Activated naive CD4-positive, alpha-beta T cell treated with anti-CD3 and anti-CD28 coated beads for 36 hours (primary cell): ENCODE data around the gene OR52E4. TPM values are rescaled to one million over a fixed set of nuclear protein-coding genes. Genes with fewer than 3 reads are reported as not detected.

ENCODE experiments used
- CTCF ChIA-PET: fragments of 350-600 bp; sonication (Branson Sonifier 250); formaldehyde crosslinking; loops from one replicate; lab custom pipeline; 2021; ENCODE audit warnings: antibody characterized with exemption; lab: Charles Lee
- DNase-seq: peaks from one replicate; pipeline ENCODE4 v3.0.0-alpha.2; 2020
- H3K27ac Mint-ChIP-seq: one replicate; pipeline ENCODE4 v1.8.0; 2021; ENCODE audit warnings: mild to moderate bottlenecking, mixed read lengths
- H3K27me3 Mint-ChIP-seq: one replicate; pipeline ENCODE4 v1.8.0; 2021; ENCODE audit warnings: low read depth, mixed read lengths
- H3K36me3 Mint-ChIP-seq: one replicate; pipeline ENCODE4 v1.8.0; 2021; ENCODE audit warnings: low read depth, mixed read lengths
- H3K4me1 Mint-ChIP-seq: one replicate; pipeline ENCODE4 v1.8.0; 2021; ENCODE audit warnings: low read depth, mixed read lengths
- H3K4me3 Mint-ChIP-seq: one replicate; pipeline ENCODE4 v1.8.0; 2021; ENCODE audit warnings: mild to moderate bottlenecking, moderate library complexity, mixed read lengths
- H3K9me3 Mint-ChIP-seq: one replicate; pipeline ENCODE4 v1.8.0; 2021; ENCODE audit warnings: mixed read lengths
- intact Hi-C: fragments of 100-400 bp; cut with micrococcal nuclease; formaldehyde crosslinking; loops from one replicate; pipeline ENCODE4 v1.15.1; 2023
- total RNA-seq, 2 experiments: library from RNA; stranded (reverse); gene quantifications; one replicate each; pipeline ENCODE4 v1.2.3, GENCODE V29; 2021

OR52E4 gene
- total RNA-seq, 2 experiments from 2014 or later = not detected

- CTCF ChIA-PET = no interaction called here
- Mint-ChIP-seq H3K36me3 (no peaks in the 10 kb centered on the region), H3K4me1 (no peaks in the 10 kb centered on the region), H3K9me3 (peaks cover 4% of the 10 kb centered on the region), H3K27ac (no peak overlapping the region), H3K27me3 (peaks cover 1% of the 10 kb centered on the region), H3K4me3 (no peak overlapping the region)
- intact Hi-C loops = no loop called here
- DNase-seq = no peak
These were observed 50.6 kb downstream of the OR52E4 start for GRCh38 chr11:5931061-5931460.

DNA sequence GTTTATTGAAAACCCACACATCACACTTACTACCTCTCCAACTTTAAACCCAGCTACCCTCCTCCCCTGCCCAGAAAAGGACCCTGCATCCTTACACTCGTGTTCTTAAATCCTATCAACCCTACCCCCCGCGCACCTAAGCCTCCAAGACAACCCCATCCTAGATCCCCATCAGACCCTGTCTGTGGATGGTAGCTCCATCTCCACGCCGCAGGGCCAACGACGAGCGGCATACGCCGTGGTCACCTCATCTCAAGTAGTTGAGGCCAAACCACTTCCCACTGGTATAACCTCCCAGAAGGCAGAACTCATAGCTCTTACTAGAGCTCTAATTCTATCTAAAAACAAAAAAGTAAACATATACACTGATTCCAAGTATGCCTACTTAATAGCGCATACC, 52.2 kb downstream of the OR52E4 start:
- no peak overlapping the region for H3K4me3 Mint-ChIP-seq
- H3K36me3 Mint-ChIP-seq = no peaks in the 10 kb centered on the region
- H3K27me3 Mint-ChIP-seq = peaks cover 3% of the 10 kb centered on the region
- CTCF ChIA-PET = no interaction called here
- DNase-seq = no peak
- no peak overlapping the region for H3K27ac Mint-ChIP-seq
- H3K4me1 Mint-ChIP-seq = no peaks in the 10 kb centered on the region
- intact Hi-C loops = no loop called here
- peaks cover 4% of the 10 kb centered on the region for H3K9me3 Mint-ChIP-seq

- CTCF ChIA-PET = no interaction called here
- H3K36me3 Mint-ChIP-seq = no peaks in the 10 kb centered on the region
- no peak overlapping the region for H3K4me3 Mint-ChIP-seq
- H3K4me1 Mint-ChIP-seq = no peaks in the 10 kb centered on the region
- no peak overlapping the region for H3K27ac Mint-ChIP-seq
- peaks cover 3% of the 10 kb centered on the region for H3K27me3 Mint-ChIP-seq
- DNase-seq = no peak
- intact Hi-C loops = no loop called here
- peaks cover 4% of the 10 kb centered on the region for H3K9me3 Mint-ChIP-seq
These were observed 52.7 kb downstream of the OR52E4 start for GRCh38 chr11:5933116-5933515.

Other genes starting within 250 kb of the OR52E4 start
- gene TRIM5, start 195.6 kb upstream of the OR52E4 start, total RNA-seq = 10 to 100 TPM; 37.2 to 38.0 TPM
- 100 to 1,000 TPM; 280 to 292 TPM for gene TRIM22, start 190.8 kb upstream of the OR52E4 start, total RNA-seq
- under 1 TPM in 1 of 2 experiments, not detected in 1; 0.20 TPM for gene OR56B1, start 144.2 kb upstream of the OR52E4 start, total RNA-seq
- gene OR52N4, start 126.4 kb upstream of the OR52E4 start, total RNA-seq = under 1 TPM; 0.74 to 0.99 TPM
- not detected for gene OR52N5, start 97.3 kb upstream of the OR52E4 start, total RNA-seq
- under 1 TPM; 0.07 to 0.15 TPM for gene OR52N1, start 89.4 kb upstream of the OR52E4 start, total RNA-seq
- gene OR52N2, start 71.7 kb upstream of the OR52E4 start, total RNA-seq = not detected
- not detected for gene OR52E6, start 38.7 kb upstream of the OR52E4 start, total RNA-seq
- gene OR52E8, start 22.9 kb upstream of the OR52E4 start, total RNA-seq = not detected
- not detected for gene OR52E5, start 12.6 kb downstream of the OR52E4 start, total RNA-seq
- not detected for gene OR56A3, start 61.6 kb downstream of the OR52E4 start, total RNA-seq
- gene OR56A5, start 87.9 kb downstream of the OR52E4 start, total RNA-seq = not detected
- not detected for gene OR52L1, start 106.4 kb downstream of the OR52E4 start, total RNA-seq
- gene OR56A4, start 126.3 kb downstream of the OR52E4 start, total RNA-seq = not detected
- gene OR56A1, start 150.1 kb downstream of the OR52E4 start, total RNA-seq = not detected
- gene OR56B4, start 227.1 kb downstream of the OR52E4 start, total RNA-seq = not detected